Measurements from ENCODE around the gene BLOC1S5.

GRCh38 chr6:8087870-8088754, 23.9 kb upstream of the BLOC1S5 start:
- TF ChIP-seq, protein P1, sequence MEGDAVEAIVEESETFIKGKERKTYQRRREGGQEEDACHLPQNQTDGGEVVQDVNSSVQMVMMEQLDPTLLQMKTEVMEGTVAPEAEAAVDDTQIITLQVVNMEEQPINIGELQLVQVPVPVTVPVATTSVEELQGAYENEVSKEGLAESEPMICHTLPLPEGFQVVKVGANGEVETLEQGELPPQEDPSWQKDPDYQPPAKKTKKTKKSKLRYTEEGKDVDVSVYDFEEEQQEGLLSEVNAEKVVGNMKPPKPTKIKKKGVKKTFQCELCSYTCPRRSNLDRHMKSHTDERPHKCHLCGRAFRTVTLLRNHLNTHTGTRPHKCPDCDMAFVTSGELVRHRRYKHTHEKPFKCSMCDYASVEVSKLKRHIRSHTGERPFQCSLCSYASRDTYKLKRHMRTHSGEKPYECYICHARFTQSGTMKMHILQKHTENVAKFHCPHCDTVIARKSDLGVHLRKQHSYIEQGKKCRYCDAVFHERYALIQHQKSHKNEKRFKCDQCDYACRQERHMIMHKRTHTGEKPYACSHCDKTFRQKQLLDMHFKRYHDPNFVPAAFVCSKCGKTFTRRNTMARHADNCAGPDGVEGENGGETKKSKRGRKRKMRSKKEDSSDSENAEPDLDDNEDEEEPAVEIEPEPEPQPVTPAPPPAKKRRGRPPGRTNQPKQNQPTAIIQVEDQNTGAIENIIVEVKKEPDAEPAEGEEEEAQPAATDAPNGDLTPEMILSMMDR (IDR thresholded peaks at IDR 0.05), result no peak
- TF ChIP-seq POLR2A (IDR thresholded peaks at IDR 0.05), result no peak

Data from testis (tissue), 2 donors.